GM12801 (cell line): ENCODE results near the gene PHRF1.

Experiments used
- CTCF ChIP-seq: IDR thresholded peaks from one replicate; pipeline ENCODE4 v1.5.1; 2011; ENCODE audit warnings: control low read depth; ENCODE audit not compliant: insufficient read length; ENCODE audit errors: extremely low read depth

The PHRF1 gene

DNA sequence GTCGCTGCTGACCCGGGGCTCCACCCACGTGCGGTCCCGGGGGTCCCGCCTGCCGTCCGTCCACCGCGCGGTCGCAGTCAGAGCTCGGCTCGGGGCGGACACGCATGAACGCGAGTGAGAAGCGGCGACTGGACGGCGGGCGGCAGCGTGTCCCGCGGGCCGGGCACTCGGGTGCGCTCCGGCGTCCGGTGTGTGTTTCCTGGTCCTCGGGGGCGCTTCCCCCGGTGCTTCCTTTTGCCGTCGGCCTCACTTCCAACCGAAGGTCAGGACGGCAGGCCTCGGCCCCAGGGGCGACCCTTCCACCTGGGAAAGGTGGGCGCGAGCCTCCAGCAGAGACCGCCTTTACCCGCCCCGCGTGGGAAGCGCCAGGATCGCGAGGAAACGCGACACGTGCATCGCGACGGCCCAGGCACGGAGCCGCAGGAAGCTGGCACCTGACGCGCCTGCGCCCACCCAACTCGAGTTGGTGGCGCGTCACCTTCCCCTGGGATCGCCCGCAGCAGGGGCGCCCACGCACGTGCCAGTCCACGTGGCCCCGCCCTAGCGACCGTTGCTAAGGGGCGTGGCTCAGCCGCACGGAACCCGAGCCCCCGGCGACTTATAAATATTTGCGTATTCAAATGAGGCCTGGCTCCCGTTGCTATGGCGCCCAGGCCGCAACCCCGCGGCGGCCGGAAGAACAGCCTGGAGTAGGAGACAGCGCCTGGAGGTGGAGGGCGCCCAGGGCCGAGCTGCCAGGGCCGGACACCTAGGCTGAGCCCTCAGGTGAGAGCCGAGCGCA lies 39.2 kb upstream of the PHRF1 start, which contains the start of gene LRRC56:
LRRC56 (plus strand) TSS at position 687 of the 781 bp plus-strand sequence. CDS start 3,158 bp downstream, outside the sequence.
- no peak for TF ChIP-seq CTCF

- no peak for TF ChIP-seq CTCF
Observed at GRCh38 chr11:537622-538430, 38.4 kb upstream of the PHRF1 start.

GRCh38 chr11:538431-539051 lies 37.7 kb upstream of the PHRF1 start:
- TF ChIP-seq CTCF = no peak

GRCh38 chr11:539971-540481 lies 36.2 kb upstream of the PHRF1 start:
- TF ChIP-seq CTCF = no peak

DNA sequence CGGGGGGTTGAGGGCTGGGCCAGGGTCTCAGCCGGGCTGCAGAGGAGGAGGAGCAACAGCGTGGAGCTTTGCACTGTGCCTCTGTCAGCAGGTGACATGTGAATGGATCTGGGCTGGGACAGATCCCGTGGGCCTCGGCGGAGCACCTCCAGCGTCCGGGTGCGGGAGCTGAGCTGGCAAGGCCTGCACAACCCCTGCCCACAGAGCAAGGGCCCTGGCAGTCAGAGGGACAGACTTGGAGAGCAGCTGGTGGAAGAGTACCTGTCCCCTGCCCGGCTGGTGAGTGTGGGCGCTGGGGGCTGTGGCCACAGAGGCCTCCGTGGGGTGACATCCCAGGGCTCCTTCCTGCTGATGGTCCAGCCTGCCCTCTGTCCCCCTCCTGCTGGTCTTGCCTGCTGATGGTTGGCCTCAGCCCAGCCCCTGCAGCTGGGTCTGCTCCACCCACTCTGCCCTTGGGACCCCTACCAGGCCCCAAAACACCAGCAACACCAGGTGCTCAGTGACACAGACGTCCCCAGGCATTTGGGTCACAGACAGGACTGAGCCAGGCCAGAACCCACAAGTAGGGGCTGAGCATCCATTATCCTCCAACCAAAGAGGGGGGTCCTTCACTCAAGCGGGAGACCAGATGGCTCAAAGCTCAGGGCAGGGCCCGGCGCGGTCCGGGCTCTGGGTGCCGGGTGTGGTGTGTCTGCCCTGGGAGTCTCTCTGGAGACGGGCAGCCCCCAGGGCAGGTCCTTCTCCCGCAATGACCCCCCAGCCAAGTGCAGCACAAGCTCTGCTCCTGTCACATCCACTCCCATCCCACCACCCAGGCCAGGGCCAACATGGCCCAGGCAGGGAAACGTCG lies 35.5 kb upstream of the PHRF1 start:
- TF ChIP-seq CTCF = no peak

GRCh38 chr11:541433-541885 lies 34.8 kb upstream of the PHRF1 start:
- no peak for TF ChIP-seq CTCF
